OCI-LY7 (cell line): ENCODE results near the gene FNIP1. TPM values are rescaled to one million over a fixed set of nuclear protein-coding genes. Genes with fewer than 3 reads are reported as not detected.
A peak's percentile ranks its signal among the peaks of the same experiment; 100 is the strongest.
"Not testable (repeated sequence)": the region's sequence is repeated elsewhere in the genome, so short reads cannot be mapped to it uniquely, and the experiment has no call there.

Source experiments
- BruUV-seq: library from RNA; stranded (reverse); fragments of 400-500 nt; replicated peaks from 2 replicates; lab custom pipeline; 2021; lab: Mats Ljungman, UMichigan
- CTCF ChIA-PET: fragments of 300-600 bp; sonication (Branson Sonifier 250); formaldehyde crosslinking; loops from one replicate; lab custom pipeline; 2022; ENCODE audit warnings: antibody characterized with exemption; ENCODE audit not compliant: unreplicated experiment; lab: Charles Lee
- POLR2A ChIA-PET: fragments of 300-600 bp; sonication (Branson Sonifier 250); formaldehyde crosslinking; loops from one replicate; lab custom pipeline; 2022; ENCODE audit warnings: antibody characterized with exemption; lab: Charles Lee
- DNase-seq: peaks from one replicate; pipeline ENCODE4 v3.0.0-alpha.2; 2015; ENCODE audit warnings: low spot score
- H2AFZ ChIP-seq: fragments of 200-600 bp; sonication (generic), shearing (Covaris generic); 2 replicates; pipeline ENCODE4 v1.6.1; 2014; ENCODE audit warnings: mild to moderate bottlenecking, antibody characterized with exemption, low read length, moderate library complexity
- H3K27ac ChIP-seq: fragments of 200-600 bp; sonication (generic); 2 replicates; pipeline ENCODE4 v1.5.1; 2014; ENCODE audit warnings: mixed run types, low read depth, mild to moderate bottlenecking, moderate library complexity, low read length, inconsistent platforms; ENCODE audit not compliant: poor library complexity, severe bottlenecking
- H3K36me3 ChIP-seq: fragments of 200-600 bp; sonication (generic); 2 replicates; pipeline ENCODE4 v1.6.1; 2014; ENCODE audit warnings: mild to moderate bottlenecking, antibody characterized with exemption, low read length, moderate library complexity, mixed read lengths; ENCODE audit not compliant: insufficient read depth
- H3K4me1 ChIP-seq: fragments of 200-600 bp; sonication (generic); 2 replicates; pipeline ENCODE4 v1.5.1; 2014; ENCODE audit warnings: mild to moderate bottlenecking, low read length; ENCODE audit not compliant: insufficient read depth, poor library complexity, severe bottlenecking
- H3K4me2 ChIP-seq: fragments of 200-600 bp; sonication (generic); 2 replicates; pipeline ENCODE4 v1.6.1; 2014; ENCODE audit warnings: mild to moderate bottlenecking, low read length
- H3K4me3 ChIP-seq: fragments of 200-600 bp; sonication (generic); 2 replicates; pipeline ENCODE4 v1.5.1; 2014; ENCODE audit warnings: mild to moderate bottlenecking, low read depth, low read length; ENCODE audit not compliant: poor library complexity, severe bottlenecking
- H3K79me2 ChIP-seq: fragments of 200-600 bp; sonication (generic); 2 replicates; pipeline ENCODE4 v1.6.1; 2016; ENCODE audit warnings: low read depth, mild to moderate bottlenecking, low read length, moderate library complexity, mixed read lengths; ENCODE audit not compliant: insufficient read depth
- H3K9me2 ChIP-seq: fragments of 200-600 bp; sonication (generic); 2 replicates; pipeline ENCODE4 v1.6.1; 2016; ENCODE audit warnings: mild to moderate bottlenecking, low read length, mixed read lengths; ENCODE audit not compliant: insufficient read depth
- H3K9me3 ChIP-seq: fragments of 200-600 bp; sonication (generic); 2 replicates; pipeline ENCODE4 v1.6.1; 2014; ENCODE audit warnings: mild to moderate bottlenecking, mixed run types, low read length, mixed read lengths
- H4K20me1 ChIP-seq: fragments of 200-600 bp; sonication (generic); 2 replicates; pipeline ENCODE4 v1.6.1; 2014; ENCODE audit warnings: mild to moderate bottlenecking, antibody characterized with exemption, low read length, moderate library complexity, mixed read lengths; ENCODE audit not compliant: insufficient read depth
- EZH2phosphoT487 ChIP-seq: fragments of 200-600 bp; sonication (generic); IDR thresholded peaks from 2 replicates; pipeline ENCODE4 v1.6.1; 2018; ENCODE audit warnings: low read depth, borderline replicate concordance, mild to moderate bottlenecking, mixed run types, antibody characterized with exemption, low read length, moderate library complexity, mixed read lengths
- intact Hi-C: fragments of 100-400 bp; cut with micrococcal nuclease; formaldehyde crosslinking; loops from one replicate; pipeline ENCODE4 v1.10.0; 2022; ENCODE audit not compliant: unreplicated experiment
- total RNA-seq, 2 experiments: library from RNA; depleted of rRNA in 1 of 2; stranded (reverse); fragments of >200 nt in 1 of 2; shearing (Covaris generic) in 1 of 2; gene quantifications; 2 replicates each; pipeline ENCODE4 v1.2.3, GENCODE V29; 2014 to 2022
- TF ChIP-seq, protein P1 (sequence below): fragments of 200-600 bp; sonication (generic); conservative IDR thresholded peaks from 2 replicates; pipeline ENCODE4 v1.5.1; 2014; ENCODE audit warnings: mild to moderate bottlenecking, antibody characterized with exemption, low read length, moderate library complexity, mixed read lengths

The FNIP1 gene
- total RNA-seq, 2 experiments from 2014 or later, result 19.4 to 20.6 TPM

DNA sequence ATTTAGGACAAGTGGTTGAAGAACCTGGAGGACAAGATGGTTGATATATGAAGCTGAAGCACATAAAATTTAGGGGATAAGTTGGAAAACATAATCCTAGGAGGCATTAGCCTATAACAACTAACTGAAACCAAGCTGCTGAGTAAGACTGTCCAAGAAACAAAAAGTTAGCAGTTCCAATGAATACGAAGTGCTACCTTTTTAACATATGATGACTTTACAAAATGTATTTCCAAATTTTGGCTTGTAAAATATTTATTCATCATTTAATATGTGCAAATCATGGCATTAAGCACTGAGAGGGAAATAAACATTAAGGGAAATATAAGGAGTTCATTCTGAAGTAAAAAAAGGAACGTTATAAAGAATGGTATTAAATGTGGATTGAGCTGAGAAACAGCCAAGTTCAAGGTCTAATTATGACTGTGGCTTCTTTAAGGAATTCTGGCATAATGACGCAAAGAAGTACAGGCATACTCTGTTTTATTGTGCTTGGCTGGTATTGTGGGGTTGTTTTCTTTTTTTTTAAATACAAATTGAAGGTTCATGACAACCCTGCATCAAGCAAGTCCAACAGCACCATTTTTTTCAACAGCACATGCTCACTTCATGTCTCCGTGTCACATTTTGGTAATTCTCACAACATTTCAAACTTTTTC, 169.5 kb downstream of the FNIP1 start:
- Histone ChIP-seq H3K9me3 (no peaks in the 10 kb centered on the region), H2AFZ (no peak overlapping the region), H3K27ac (no peak overlapping the region), H4K20me1 (peaks cover 69% of the 10 kb centered on the region), H3K36me3 (peaks cover 80% of the 10 kb centered on the region), H3K4me3 (no peak overlapping the region), H3K4me1 (peaks cover 49% of the 10 kb centered on the region), H3K79me2 (peaks cover 100% of the 10 kb centered on the region), H3K9me2 (no peaks in the 10 kb centered on the region), H3K4me2 (0 out of 2 replicates have a peak overlapping the region, but pooled peaks have one; percentile 10)
- ChIA-PET POLR2A (interaction anchor here (1.0 to 3.2 kb wide), 5 partner anchors 9 to 22 kb away, joined by 3 to 20 read pairs (median 3); no protein-coding TSS in a partner anchor), CTCF (no interaction called here)
- TF ChIP-seq, protein P1, sequence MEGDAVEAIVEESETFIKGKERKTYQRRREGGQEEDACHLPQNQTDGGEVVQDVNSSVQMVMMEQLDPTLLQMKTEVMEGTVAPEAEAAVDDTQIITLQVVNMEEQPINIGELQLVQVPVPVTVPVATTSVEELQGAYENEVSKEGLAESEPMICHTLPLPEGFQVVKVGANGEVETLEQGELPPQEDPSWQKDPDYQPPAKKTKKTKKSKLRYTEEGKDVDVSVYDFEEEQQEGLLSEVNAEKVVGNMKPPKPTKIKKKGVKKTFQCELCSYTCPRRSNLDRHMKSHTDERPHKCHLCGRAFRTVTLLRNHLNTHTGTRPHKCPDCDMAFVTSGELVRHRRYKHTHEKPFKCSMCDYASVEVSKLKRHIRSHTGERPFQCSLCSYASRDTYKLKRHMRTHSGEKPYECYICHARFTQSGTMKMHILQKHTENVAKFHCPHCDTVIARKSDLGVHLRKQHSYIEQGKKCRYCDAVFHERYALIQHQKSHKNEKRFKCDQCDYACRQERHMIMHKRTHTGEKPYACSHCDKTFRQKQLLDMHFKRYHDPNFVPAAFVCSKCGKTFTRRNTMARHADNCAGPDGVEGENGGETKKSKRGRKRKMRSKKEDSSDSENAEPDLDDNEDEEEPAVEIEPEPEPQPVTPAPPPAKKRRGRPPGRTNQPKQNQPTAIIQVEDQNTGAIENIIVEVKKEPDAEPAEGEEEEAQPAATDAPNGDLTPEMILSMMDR, result no peak
- no peak for TF ChIP-seq EZH2phosphoT487
- no TSS peak for BruUV-seq
- intact Hi-C loops, result no loop called here
- DNase-seq, result no peak

DNA sequence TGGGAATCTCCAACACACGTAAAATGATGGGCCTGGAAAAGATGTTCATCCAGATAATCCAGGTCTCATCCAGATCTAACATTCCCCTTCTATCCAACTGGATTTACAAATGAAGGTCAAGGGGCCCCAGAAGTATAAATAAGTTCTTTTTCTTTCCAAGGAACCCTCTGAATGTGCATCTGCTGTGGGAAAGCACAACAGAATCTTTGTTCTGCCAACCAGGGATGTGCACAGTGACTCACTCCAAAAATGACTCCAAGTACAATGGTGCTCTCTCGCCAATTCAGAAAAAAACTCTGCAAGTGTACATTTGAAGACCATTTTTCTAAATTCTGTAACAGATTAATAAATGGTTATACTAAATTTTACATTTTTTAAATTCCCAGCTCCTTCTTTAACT, 174.2 kb downstream of the FNIP1 start:
- CTCF ChIA-PET, result interaction anchor here (0.6 kb wide), 1 partner anchor 374 kb away, joined by 6 read pairs; no protein-coding TSS in a partner anchor
- BruUV-seq, result no TSS peak
- H3K4me1 ChIP-seq, result peaks cover 13% of the 10 kb centered on the region
- no peak for TF ChIP-seq EZH2phosphoT487
- TF ChIP-seq, protein P1, result no peak
- no peak overlapping the region for H2AFZ ChIP-seq
- H3K9me2 ChIP-seq, result no peaks in the 10 kb centered on the region
- H3K79me2 ChIP-seq, result peaks cover 100% of the 10 kb centered on the region
- DNase-seq, result no peak
- intact Hi-C loops, result no loop called here
- POLR2A ChIA-PET, result no interaction called here
- H4K20me1 ChIP-seq, result peaks cover 52% of the 10 kb centered on the region
- no peak overlapping the region for H3K4me3 ChIP-seq
- H3K4me2 ChIP-seq, result no peak overlapping the region
- no peaks in the 10 kb centered on the region for H3K9me3 ChIP-seq
- H3K36me3 ChIP-seq, result peaks cover 81% of the 10 kb centered on the region
- H3K27ac ChIP-seq, result no peak overlapping the region

DNA sequence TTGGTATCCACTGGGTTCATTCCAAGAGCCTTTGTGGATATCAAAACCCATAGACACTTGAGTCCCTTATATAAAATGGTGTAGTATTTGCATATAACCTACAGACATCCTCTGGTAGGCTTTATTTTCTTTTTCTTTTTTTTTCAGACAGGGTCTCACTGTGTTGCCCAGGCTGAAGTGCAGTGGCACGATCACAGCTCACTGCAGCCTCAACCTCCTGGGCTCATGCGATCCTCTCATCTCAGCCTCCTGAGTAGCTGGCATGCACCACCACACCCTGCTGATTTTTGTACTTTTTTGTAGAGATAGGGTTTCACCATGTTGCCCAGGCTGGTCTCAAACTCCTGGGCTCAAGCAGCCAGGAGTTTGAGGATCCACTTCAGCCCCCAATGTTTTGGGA, 175.7 kb downstream of the FNIP1 start:
- not testable (repeated sequence) for BruUV-seq

More for the DNA sequence above, 175.7 kb downstream of the FNIP1 start:
- H3K4me1 ChIP-seq, H3K4me2 ChIP-seq, H2AFZ ChIP-seq, H3K9me3 ChIP-seq, H3K4me3 ChIP-seq, H3K27ac ChIP-seq, H3K9me2 ChIP-seq, DNase-seq, CTCF ChIA-PET, intact Hi-C loops, POLR2A ChIA-PET: not testable (repeated sequence)
- peaks cover 41% of the 10 kb centered on the region for H4K20me1 ChIP-seq
- H3K36me3 ChIP-seq, result peaks cover 87% of the 10 kb centered on the region
- peaks cover 100% of the 10 kb centered on the region for H3K79me2 ChIP-seq
